ENCODE measurements around the gene C22orf23.
A peak's percentile ranks its signal among the peaks of the same experiment; 100 is the strongest.

- TF ChIP-seq CTCF (IDR thresholded peaks at IDR 0.05) = peak; percentile 88 to 99 (median 95)
- TF ChIP-seq POLR2A (IDR thresholded peaks at IDR 0.05) = no peak
Observed at GRCh38 chr22:37933711-37934376, 19.6 kb downstream of the C22orf23 start.

Data from heart left ventricle (tissue), 13 donors.